HK-2 (cell line): ENCODE results near the gene MYEOV.

Experiments
- DNase-seq: peaks from one replicate; pipeline ENCODE4 v3.0.0-alpha.2; 2018; ENCODE audit not compliant: unreplicated experiment

The MYEOV gene

DNA sequence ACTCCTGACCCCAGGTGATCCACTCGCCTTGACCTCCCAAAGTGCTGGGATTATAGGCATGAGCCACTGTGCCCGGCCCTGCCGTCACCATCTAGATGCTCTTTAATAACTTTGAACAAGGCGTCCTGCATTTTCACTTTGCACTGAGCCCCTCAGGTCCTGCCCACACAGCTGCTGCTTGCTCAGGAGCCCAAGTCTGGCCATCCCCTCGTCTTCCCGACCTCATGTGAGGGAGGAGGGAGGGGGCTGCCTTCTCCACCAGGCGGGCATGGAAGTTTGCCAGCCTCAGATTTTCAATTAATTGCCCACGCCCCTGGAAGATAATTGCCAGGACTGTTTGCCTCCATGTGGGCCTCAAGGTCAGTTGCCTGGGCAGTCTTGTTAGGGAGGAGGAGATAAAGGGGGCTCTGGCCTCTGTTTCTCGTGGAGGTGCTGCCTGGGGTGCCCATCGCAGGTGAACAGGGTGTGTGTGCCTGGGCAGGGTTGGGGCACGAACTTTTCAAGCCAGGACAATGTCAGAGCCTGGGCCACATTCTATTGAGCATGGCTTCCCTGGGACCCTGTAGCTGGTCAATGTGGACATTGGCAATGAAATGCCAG lies 27.9 kb upstream of the MYEOV start:
- DNase-seq = no peak

DNA sequence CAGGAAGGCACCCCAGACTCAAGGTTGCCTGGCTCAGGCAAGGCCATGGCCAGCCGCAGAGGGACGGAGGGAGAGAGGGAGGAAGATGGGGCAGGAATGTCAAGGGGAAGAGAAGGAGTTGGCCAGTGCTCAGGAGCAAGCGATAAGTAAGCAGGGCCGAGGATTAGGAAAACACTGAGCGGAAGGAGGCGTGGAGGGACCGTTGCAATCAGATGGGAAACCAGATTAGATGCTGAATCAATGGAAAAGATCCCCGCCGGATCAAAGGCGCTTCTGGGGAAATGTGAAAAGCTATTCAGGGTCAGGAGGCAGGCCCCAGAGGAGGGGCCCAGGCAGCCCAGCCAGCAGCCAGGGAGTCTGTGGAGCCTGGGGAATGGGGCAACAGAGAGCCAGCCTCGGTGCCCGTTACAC lies 26.6 kb upstream of the MYEOV start:
- no peak for DNase-seq

DNA sequence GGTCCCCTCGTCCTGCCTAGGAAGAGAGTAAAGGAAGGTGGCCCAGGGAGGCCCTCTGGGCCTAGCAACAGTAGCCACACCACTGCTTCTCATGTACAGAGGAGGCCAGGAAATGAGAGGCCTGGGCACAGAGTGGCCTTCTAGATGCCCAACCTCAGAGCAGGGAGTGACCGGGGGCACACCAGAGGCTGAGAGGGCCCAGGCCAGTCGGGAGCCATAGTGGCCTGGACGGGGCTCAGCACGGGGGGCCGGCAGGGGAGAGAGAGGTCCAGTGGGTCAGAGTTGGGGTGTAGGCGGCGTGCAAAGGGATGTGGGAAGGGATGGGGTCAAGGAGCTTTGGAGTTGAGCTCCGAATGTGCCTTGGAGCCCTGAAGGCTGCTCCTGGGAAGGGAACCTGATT lies 25.0 kb upstream of the MYEOV start:
- DNase-seq = no peak

DNA sequence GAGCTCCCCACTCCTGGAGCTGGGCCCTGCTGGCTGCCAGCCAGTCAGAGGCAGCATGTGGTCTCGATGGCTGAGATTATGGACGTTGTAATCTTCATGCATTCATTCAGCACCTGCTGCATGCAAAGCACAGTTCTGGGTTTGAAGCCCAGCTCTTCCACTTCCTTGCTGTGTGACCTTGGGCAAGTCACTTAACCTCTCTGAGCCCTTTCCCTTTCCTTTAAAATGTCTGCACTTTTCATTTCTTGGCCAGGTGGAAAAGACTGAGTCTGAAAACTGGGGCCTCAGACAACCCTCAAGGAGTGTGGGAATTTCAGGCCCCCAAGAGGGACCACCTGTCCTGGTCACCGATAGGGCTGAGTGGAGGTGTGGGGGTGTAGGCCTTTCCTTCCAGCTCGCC lies 24.6 kb upstream of the MYEOV start:
- DNase-seq = no peak

DNA sequence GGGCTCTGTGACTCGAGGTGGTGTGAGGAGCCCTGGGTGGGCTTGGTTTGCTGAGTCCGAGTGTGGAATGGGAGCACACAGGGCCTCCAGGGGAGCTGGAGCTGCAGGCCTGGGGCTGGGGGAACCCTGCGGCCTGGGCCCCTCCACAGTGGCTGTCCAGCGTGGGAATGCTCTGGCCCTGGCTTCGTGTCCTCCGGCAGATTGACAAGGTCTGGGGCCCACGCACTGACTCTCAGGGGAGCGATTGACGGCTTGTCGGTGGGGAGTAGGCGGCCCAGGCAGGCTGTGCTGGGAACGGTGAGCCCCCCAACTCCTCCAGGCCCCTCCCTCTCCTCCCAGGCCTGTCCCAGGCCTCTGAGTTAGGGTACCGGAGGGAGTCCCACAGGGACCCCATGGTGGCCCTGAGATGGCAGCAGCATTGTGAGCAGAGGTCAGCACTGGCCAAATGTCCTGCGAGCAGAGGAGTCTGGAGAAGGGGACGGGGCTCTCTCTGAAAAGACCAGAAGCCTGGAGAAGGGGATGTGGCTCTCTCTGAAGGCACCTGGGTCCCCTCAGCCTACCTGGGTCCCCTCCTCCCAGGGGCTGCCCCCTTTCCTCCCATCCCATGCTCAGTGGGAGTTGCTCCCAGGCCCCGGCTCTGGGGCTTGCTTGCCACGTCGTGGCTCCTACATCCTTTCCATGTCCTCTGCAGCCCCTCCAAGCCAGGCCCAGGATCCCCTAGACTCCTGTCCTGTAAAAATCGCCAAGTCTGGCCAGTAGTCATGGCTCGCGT lies 23.8 kb upstream of the MYEOV start:
- no peak for DNase-seq

DNA sequence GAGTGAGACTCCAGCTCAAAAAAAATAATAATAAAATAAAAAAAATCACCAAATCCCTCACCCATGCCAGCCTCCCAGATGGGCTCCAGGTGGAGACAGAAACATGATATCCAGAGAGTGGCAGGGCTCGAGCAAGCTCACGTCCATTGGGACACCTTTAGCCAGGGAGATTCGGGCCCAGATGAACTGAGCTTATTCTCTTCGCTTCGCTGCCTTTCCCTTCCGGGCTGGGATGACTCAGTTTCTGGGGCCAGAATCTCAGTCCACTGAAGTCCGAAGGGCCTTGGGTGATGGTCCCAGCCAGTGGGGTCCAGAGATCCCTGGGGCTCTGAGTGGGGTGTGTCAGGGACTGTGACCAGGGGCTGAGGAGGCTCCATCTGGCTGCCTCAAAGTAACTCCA lies 23.0 kb upstream of the MYEOV start:
- peak; percentile 24 for DNase-seq

DNA sequence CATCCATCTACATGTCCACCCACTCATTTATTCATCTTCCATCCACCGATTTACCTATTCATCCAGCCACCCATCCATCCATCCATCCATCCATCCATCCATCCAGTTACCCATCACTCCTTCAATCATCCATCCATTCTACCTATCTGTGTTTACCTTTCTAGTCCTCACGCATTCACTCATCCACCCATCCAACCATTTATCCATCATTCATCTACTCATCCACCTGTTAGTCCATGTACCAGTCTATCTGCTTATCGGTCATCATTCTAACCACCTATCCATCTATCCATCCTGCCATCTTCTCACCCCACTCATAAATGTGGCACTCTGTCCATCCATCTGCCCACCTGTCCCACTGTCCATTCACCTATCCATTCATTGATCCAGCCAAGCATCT lies 21.9 kb upstream of the MYEOV start:
- no peak for DNase-seq

DNA sequence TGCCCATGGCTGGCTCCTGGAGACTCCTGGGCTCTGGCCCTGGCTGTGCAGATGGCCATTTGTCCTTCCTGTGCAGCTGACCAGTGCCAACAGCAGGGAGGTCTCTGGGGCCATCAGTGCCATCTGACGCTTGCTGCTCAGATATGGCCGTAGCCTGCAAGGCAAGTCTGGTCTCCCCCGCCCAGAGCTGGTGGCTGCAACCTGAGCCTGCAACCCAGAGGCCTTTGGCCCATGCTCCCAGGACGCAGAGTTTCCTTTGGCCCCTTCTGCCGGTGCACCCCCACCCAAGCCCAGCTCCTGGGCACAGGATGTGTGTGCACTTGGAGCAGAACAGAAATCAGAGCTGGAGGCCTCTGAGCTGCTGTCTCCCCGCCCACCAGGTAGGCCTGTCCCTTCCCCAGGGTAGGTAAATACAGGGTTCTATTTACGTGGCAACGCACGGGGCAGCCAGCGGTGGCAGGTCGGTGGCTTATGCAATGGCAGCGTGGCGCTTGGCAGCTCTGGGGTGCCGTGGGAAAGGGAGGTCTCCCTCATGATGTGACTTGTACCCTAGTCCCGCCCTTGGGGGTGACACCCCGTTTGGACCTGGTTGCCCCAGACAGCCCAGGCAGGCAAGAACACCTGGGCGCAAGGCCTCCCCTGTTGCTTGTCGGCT lies 21.0 kb upstream of the MYEOV start:
- DNase-seq = no peak

DNA sequence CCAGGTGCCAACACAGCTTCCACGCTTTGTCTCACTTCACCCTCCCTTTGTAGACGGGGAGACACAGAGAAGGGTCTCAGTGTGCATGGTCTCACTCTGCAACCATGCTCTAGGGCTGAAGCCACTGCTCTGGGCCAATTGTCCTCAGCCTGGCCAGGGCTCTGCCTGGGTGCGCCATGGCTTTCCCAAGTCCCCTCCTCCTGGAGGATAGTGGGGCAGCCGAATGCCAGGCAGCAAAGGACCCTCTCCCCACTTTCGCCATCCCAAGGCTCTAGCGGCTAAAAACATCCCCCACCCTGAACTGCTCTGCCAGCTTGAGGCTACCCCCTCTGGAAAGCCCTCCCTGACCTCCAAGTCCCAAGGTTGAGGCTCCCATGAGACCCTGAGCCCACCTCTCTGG lies 20.4 kb upstream of the MYEOV start:
- DNase-seq = no peak

DNA sequence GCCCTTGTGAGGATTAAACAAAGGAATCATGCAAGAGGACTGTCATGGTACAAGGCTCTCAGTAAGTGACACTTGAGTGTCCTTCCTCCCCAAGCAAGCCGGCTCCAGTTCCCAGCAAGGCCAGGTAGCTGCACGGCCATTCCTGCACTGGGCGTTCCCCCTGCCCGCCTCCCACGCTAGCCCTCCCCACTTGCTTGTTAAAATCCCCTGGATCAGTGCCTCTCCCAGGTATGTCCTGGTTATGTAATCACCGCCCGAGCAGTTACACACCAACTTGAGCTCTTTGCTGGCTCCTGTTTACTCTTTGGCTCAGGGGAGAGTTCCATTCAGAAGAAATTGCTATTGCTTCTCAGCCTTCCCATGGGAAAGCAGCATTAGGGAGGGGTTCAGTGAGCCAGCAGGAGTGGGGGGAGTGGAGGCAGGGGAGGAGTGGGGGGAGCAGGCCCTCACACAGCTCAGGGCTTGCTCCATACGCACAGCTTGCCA lies 19.4 kb upstream of the MYEOV start:
- DNase-seq = no peak

DNA sequence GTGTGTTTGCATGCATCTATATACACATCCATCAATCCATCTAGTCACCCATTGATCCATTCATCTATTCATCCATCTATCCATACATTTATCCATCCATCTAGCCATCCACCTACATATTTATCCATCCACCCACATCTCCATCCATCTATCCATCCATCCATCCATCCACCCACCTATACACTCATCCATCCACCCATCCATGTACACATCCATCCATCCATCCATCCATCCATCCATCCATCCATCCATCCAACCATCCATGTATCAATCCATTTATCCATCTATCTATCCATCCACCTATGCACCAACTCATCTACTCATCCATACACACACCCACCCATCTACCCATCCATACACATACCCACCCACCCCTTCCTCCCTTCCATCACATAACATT lies 18.8 kb upstream of the MYEOV start:
- no peak for DNase-seq

DNA sequence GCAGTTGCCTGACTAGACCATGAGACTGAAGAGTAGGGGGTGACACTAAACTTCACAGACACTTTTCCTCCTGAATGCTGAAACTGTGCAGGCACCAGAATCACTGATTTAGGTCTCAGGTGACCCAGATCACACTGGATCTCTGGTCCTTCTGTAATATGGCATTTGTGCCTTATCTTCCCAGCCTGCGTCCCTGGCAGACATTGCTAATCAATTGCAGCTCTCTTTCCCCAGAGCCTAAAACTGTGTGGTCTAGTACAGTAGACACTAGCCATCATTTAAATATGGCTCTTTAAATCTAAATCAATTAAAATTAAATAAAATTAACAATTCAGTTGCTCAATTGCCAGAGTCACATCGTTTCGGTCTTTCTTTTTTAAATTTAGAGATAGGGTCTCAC lies 17.8 kb upstream of the MYEOV start:
- DNase-seq = no peak

DNA sequence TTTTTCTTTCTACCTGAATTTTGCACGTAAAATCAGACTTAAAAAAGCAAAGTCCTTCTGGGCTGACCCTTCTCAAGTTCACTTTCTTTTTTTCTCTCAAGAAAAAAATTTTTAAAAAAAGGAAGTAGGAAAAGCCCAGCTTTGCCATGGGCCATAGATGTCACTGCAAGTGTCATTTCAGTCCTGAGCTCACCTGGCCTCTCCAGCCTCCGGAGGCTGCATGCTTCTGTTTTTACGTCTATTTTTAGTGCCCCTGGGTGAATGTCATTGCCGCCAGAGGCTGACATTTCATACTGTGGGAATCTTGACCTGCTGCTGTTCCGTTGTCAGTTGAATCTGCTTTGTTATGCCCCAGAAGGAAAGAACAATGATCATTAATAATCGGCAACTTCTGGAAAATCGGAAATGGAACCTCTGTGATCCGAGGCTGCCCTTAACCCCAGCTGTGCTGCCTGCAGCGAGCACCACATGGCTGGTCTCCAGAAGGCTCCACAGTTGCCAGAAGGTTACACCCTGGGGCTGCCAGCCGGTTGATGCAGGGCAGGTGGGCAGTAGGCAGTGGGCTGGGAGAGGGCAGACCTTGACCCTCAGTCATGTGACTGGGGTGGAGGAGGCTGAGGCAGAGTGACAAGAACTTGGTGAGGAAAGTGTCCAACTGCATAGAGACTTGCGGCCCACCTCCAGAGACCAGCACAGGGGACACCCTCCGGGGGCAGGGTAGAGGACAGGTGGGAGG lies 16.7 kb upstream of the MYEOV start:
- DNase-seq = no peak

DNA sequence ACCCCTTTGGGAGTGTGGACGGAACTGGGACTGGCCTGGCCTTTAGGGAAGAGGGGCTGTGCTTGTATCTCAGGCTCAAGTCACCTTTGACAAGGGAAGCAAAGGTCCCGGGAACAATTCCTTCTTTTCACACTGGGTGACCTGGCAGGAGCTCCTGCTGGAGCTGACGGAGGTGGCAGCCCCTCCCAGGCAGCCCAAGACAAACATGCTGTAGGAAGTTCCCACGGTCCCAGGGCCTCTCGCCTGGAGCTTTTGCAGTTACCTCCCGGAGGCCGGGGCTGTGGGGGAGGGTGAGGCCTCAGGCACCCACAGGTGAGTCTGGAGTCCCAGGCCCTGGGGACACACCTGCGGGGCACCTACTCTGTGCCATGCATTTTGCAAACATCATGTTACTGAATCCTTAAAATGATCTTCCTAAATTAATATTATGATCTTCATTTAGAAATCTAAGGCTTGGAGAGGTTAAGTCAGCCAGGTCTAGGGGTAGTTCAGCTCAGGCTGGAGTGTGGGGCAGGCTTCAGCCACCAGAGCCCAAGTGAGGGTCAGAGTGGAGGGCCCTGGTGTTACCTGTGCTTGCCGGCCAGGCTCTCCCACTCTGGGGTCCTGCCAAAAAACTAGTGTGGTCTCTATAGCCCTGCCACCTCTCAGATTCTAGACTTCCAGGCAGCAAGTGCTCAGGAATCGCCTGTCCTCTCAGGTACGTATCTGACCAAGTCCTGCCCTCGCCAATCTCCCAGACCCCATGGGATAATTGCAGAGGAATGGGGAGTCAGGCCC lies 15.7 kb upstream of the MYEOV start:
- DNase-seq = no peak

DNA sequence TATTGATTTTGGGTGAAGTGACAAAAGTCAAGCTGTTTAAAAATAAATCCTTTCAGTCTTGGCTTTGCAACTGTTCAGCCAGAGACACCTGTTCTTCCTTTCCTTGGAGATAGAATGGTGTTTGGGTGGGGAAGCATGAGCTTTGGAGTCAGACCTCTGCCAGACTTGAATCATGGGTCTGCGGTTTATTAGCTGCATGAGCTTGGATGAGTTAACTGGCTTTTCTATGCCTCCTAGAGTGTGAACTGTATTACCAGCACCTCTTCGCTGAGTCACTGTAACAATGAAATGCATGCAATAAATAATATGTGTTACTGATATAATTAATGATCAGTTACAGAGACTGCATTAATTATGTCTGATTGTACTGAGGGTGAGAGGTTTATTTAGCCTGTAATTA lies 13.5 kb upstream of the MYEOV start:
- peak; percentile 33 for DNase-seq

DNA sequence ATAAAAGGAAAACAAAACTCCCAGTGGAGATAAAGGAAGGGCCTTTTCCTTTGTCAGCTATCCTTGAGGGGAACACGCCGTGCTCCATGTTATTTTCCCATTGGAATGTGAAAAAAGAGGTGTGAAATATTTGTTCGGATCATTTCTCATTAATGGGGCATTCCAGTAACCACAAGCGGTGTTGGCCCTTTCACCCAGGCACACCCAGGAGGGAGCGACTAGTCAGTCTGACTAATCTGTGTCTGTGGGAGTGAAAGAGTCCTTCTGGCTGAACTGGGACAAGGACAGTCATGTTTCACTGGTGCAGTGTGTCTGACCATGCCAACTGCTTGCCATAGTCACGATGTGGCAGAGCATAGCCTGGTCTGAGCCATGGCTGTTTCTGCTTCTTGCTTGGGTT lies 13.0 kb upstream of the MYEOV start:
- peak; percentile 73 for DNase-seq

DNA sequence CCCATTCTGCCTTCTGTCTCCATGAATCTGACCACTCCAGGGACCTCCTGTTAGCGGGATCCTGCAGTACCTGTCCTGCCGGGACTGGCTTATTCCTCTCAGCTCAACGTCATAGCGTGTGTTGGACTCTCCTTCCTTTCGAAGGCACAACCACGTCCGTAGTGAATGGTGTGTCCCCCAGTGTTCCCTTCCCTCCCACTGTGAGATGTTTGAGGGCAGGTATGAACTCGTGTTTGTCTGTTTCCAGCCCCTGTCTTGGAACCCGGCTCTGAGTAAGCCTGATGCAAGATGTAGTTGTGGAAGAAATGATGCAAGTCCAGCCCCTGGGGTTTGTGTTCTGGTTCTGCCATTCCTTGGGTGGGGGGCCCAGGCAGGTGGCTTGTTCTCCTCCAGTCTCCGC lies 10.5 kb upstream of the MYEOV start:
- no peak for DNase-seq

DNA sequence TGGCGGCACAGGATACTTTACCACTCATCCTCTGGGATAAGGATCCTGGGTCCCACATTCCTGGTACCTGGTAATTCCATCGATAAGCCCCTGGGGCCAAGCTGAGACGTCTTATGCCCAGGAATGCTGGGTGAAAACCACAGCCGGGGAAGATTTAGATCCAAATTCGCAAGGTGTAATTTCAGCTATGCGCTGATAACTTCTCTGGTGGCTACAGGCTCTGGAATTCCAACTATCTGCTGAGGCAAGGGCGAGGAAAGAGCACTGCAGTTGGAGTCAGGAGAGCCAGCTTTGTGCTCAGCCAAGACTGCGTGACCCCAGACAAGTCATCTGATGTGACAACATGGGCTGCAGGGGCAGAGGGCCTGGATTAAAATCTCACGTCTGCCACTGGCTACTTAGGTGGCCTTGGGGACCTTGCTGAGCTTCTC lies 9.9 kb upstream of the MYEOV start:
- DNase-seq = no peak

DNA sequence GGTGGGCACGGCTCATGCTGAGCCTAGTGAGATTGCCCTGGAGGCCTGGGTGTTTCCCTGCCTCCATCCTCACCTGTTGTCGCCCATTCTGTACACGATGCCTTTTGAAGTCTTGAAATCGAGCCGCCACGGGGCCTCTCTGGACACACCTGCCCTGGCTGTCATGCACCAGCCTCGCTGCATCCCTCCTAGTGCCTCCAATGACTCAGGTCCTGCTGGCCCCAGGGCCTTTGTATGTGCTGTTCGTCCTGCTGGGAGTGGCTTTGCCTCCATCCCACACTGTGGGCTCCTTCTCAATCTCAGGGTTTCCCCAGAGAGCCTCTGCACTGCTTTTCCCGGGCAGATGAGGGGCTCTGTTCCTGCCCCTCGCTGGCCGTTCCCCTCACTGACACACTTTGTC lies 8.9 kb upstream of the MYEOV start:
- no peak for DNase-seq

DNA sequence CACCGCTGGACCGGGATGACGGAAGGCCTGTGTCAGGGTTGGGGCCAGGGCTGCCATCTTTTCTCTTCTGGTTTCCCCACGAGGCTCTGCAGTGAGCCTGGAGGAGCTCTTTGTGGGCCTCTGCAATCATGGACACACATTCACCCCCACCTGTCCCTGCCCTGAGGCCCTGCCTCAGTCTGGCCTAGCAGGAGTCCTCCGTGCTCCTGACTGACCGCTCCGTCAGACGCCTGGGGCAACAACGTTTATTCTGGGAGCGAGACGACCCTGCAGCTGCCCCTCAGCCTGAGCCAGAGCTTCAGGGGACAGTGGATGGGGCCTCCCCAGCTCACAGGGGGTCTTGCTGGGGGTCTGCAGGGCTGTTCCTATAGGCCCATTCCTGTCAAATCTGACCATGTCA lies 8.2 kb upstream of the MYEOV start:
- DNase-seq = no peak
